OCI-LY7 (cell line): ENCODE measurements around the gene ZBTB22. TPM values are rescaled to one million over a fixed set of nuclear protein-coding genes. Genes with fewer than 3 reads are reported as not detected.
"Not testable (repeated sequence)": the region's sequence is repeated elsewhere in the genome, so short reads cannot be mapped to it uniquely, and the experiment has no call there.

Experiments used
- BruUV-seq: library from RNA; stranded (reverse); fragments of 400-500 nt; replicated peaks from 2 replicates; lab custom pipeline; 2021; lab: Mats Ljungman, UMichigan
- CTCF ChIA-PET: fragments of 300-600 bp; sonication (Branson Sonifier 250); formaldehyde crosslinking; loops from one replicate; lab custom pipeline; 2022; ENCODE audit warnings: antibody characterized with exemption; ENCODE audit not compliant: unreplicated experiment; lab: Charles Lee
- POLR2A ChIA-PET: fragments of 300-600 bp; sonication (Branson Sonifier 250); formaldehyde crosslinking; loops from one replicate; lab custom pipeline; 2022; ENCODE audit warnings: antibody characterized with exemption; lab: Charles Lee
- DNase-seq: peaks from one replicate; pipeline ENCODE4 v3.0.0-alpha.2; 2015; ENCODE audit warnings: low spot score
- H2AFZ ChIP-seq: fragments of 200-600 bp; sonication (generic), shearing (Covaris generic); 2 replicates; pipeline ENCODE4 v1.6.1; 2014; ENCODE audit warnings: mild to moderate bottlenecking, antibody characterized with exemption, low read length, moderate library complexity
- H3K27ac ChIP-seq: fragments of 200-600 bp; sonication (generic); 2 replicates; pipeline ENCODE4 v1.5.1; 2014; ENCODE audit warnings: mixed run types, low read depth, mild to moderate bottlenecking, moderate library complexity, low read length, inconsistent platforms; ENCODE audit not compliant: poor library complexity, severe bottlenecking
- H3K36me3 ChIP-seq: fragments of 200-600 bp; sonication (generic); 2 replicates; pipeline ENCODE4 v1.6.1; 2014; ENCODE audit warnings: mild to moderate bottlenecking, antibody characterized with exemption, low read length, moderate library complexity, mixed read lengths; ENCODE audit not compliant: insufficient read depth
- H3K4me1 ChIP-seq: fragments of 200-600 bp; sonication (generic); 2 replicates; pipeline ENCODE4 v1.5.1; 2014; ENCODE audit warnings: mild to moderate bottlenecking, low read length; ENCODE audit not compliant: insufficient read depth, poor library complexity, severe bottlenecking
- H3K4me2 ChIP-seq: fragments of 200-600 bp; sonication (generic); 2 replicates; pipeline ENCODE4 v1.6.1; 2014; ENCODE audit warnings: mild to moderate bottlenecking, low read length
- H3K4me3 ChIP-seq: fragments of 200-600 bp; sonication (generic); 2 replicates; pipeline ENCODE4 v1.5.1; 2014; ENCODE audit warnings: mild to moderate bottlenecking, low read depth, low read length; ENCODE audit not compliant: poor library complexity, severe bottlenecking
- H3K79me2 ChIP-seq: fragments of 200-600 bp; sonication (generic); 2 replicates; pipeline ENCODE4 v1.6.1; 2016; ENCODE audit warnings: low read depth, mild to moderate bottlenecking, low read length, moderate library complexity, mixed read lengths; ENCODE audit not compliant: insufficient read depth
- H3K9me2 ChIP-seq: fragments of 200-600 bp; sonication (generic); 2 replicates; pipeline ENCODE4 v1.6.1; 2016; ENCODE audit warnings: mild to moderate bottlenecking, low read length, mixed read lengths; ENCODE audit not compliant: insufficient read depth
- H3K9me3 ChIP-seq: fragments of 200-600 bp; sonication (generic); 2 replicates; pipeline ENCODE4 v1.6.1; 2014; ENCODE audit warnings: mild to moderate bottlenecking, mixed run types, low read length, mixed read lengths
- H4K20me1 ChIP-seq: fragments of 200-600 bp; sonication (generic); 2 replicates; pipeline ENCODE4 v1.6.1; 2014; ENCODE audit warnings: mild to moderate bottlenecking, antibody characterized with exemption, low read length, moderate library complexity, mixed read lengths; ENCODE audit not compliant: insufficient read depth
- CTCF ChIP-seq: fragments of 200-600 bp; sonication (generic); conservative IDR thresholded peaks from 2 replicates; pipeline ENCODE4 v1.5.1; 2014; ENCODE audit warnings: mild to moderate bottlenecking, antibody characterized with exemption, low read length, moderate library complexity, mixed read lengths
- EZH2phosphoT487 ChIP-seq: fragments of 200-600 bp; sonication (generic); IDR thresholded peaks from 2 replicates; pipeline ENCODE4 v1.6.1; 2018; ENCODE audit warnings: low read depth, borderline replicate concordance, mild to moderate bottlenecking, mixed run types, antibody characterized with exemption, low read length, moderate library complexity, mixed read lengths
- intact Hi-C: fragments of 100-400 bp; cut with micrococcal nuclease; formaldehyde crosslinking; loops from one replicate; pipeline ENCODE4 v1.10.0; 2022; ENCODE audit not compliant: unreplicated experiment
- total RNA-seq, 2 experiments: library from RNA; depleted of rRNA in 1 of 2; stranded (reverse); fragments of >200 nt in 1 of 2; shearing (Covaris generic) in 1 of 2; gene quantifications; 2 replicates each; pipeline ENCODE4 v1.2.3, GENCODE V29; 2014 to 2022

Gene ZBTB22
- total RNA-seq, 2 experiments from 2014 or later, result 14.1 to 21.6 TPM

- CTCF ChIA-PET, result no interaction called here
These were observed 30.3 kb downstream of the ZBTB22 start for GRCh38 chr6:33286946-33287914.

GRCh38 chr6:33285214-33285613 lies 32.3 kb downstream of the ZBTB22 start:
- BruUV-seq, H3K27ac ChIP-seq, H4K20me1 ChIP-seq, intact Hi-C loops, H2AFZ ChIP-seq, CTCF ChIA-PET, H3K9me3 ChIP-seq, POLR2A ChIA-PET, H3K4me2 ChIP-seq, H3K4me1 ChIP-seq, H3K4me3 ChIP-seq, H3K9me2 ChIP-seq, DNase-seq: not testable (repeated sequence)
- Histone ChIP-seq H3K36me3 (peaks cover 68% of the 10 kb centered on the region), H3K79me2 (peaks cover 24% of the 10 kb centered on the region; the same call in 1 of the 2 replicates)

More at GRCh38 chr6:33286946-33287914, 30.3 kb downstream of the ZBTB22 start:
- peaks cover 24% of the 10 kb centered on the region for H3K4me1 ChIP-seq
- intact Hi-C loops, result no loop called here
- no peaks in the 10 kb centered on the region for H3K9me2 ChIP-seq
- no peak for DNase-seq
- H3K36me3 ChIP-seq, result peaks cover 70% of the 10 kb centered on the region
- H2AFZ ChIP-seq, result no peak overlapping the region
- no peak overlapping the region for H3K27ac ChIP-seq
- H3K9me3 ChIP-seq, result no peaks in the 10 kb centered on the region
- peak overlapping the region; percentile 86 for H3K4me3 ChIP-seq
- BruUV-seq, result no TSS peak
- H3K4me2 ChIP-seq, result peak overlapping the region; percentile 87
- H3K79me2 ChIP-seq, result peaks cover 31% of the 10 kb centered on the region; the same call in 1 of the 2 replicates
- no peak for TF ChIP-seq CTCF
- no peak for TF ChIP-seq EZH2phosphoT487
- no peaks in the 10 kb centered on the region for H4K20me1 ChIP-seq
- POLR2A ChIA-PET, result interaction anchor here (0.5 to 1.3 kb wide), 2 partner anchors 10 to 101 kb away, joined by 3 to 4 read pairs; partner anchors contain the start of gene B3GALT4

GRCh38 chr6:33280539-33280938 lies 37.0 kb downstream of the ZBTB22 start:
- Histone ChIP-seq H3K9me3 (no peaks in the 10 kb centered on the region), H3K4me3 (no peak overlapping the region), H4K20me1 (no peaks in the 10 kb centered on the region; the same call in 1 of the 2 replicates), H3K36me3 (peaks cover 90% of the 10 kb centered on the region), H3K27ac (peak overlapping the region; percentile 20), H2AFZ (no peak overlapping the region), H3K4me1 (peaks cover 36% of the 10 kb centered on the region), H3K9me2 (no peaks in the 10 kb centered on the region), H3K4me2 (no peak overlapping the region), H3K79me2 (peaks cover 4% of the 10 kb centered on the region; the same call in 1 of the 2 replicates)
- CTCF ChIA-PET, result no interaction called here
- TF ChIP-seq EZH2phosphoT487 (no peak), CTCF (no peak)
- POLR2A ChIA-PET, result interaction anchor here (0.8 kb wide), 1 partner anchor 37 kb away, joined by 3 read pairs; the partner anchor contains the start of gene ZBTB22
- no TSS peak for BruUV-seq
- intact Hi-C loops, result no loop called here
- DNase-seq, result no peak
